Brain microvascular endothelial cell (primary cell): Measurements from ENCODE around the gene TNK1.

Experiments
- DNase-seq: peaks from one replicate; pipeline ENCODE4 v3.0.0-alpha.2; 2020
- H3K27ac ChIP-seq: fragments of 250-450 bp; sonication (Bioruptor Pico); 2 replicates; pipeline ENCODE4 v1.5.1; 2020; ENCODE audit warnings: mild to moderate bottlenecking, moderate library complexity
- H3K27me3 ChIP-seq: fragments of 250-450 bp; sonication (Bioruptor Pico); replicated peaks from 2 replicates; pipeline ENCODE4 v1.5.1; 2020; ENCODE audit warnings: mild to moderate bottlenecking
- H3K36me3 ChIP-seq: fragments of 250-450 bp; sonication (Bioruptor Pico); replicated peaks from 2 replicates; pipeline ENCODE4 v1.5.1; 2020; ENCODE audit warnings: mild to moderate bottlenecking
- H3K4me3 ChIP-seq: 2 replicates; pipeline ENCODE4 v1.5.1; 2011; ENCODE audit warnings: low read depth, mild to moderate bottlenecking, control low read depth, low read length, moderate library complexity
- CTCF ChIP-seq: IDR thresholded peaks from 2 replicates; pipeline ENCODE4 v1.5.1; 2011; ENCODE audit warnings: low read depth, mild to moderate bottlenecking, moderate library complexity, low read length, control low read depth, inconsistent platforms; ENCODE audit errors: missing control alignments
- in situ Hi-C: cut with HindIII; loops from 2 replicates; pipeline ENCODE4 v1.10.0; 2017; ENCODE audit warnings: low sequenced_read_pairs, low pct_ligation_motif_present

Gene TNK1

GRCh38 chr17:7416323-7416722 is 35.4 kb downstream of the TNK1 start:
- Histone ChIP-seq H3K4me3 (no peak overlapping the region), H3K27me3 (no peaks in the 10 kb centered on the region), H3K27ac (no peak overlapping the region), H3K36me3 (peaks cover 9% of the 10 kb centered on the region)
- peak; percentile 19 for TF ChIP-seq CTCF
- DNase-seq, result no peak
- in situ Hi-C loops, result no loop called here

- in situ Hi-C loops, result no loop called here
- Histone ChIP-seq H3K36me3 (peaks cover 9% of the 10 kb centered on the region), H3K4me3 (no peak overlapping the region), H3K27ac (no peak overlapping the region), H3K27me3 (no peaks in the 10 kb centered on the region)
- DNase-seq, result no peak
- no peak for TF ChIP-seq CTCF
Observed at GRCh38 chr17:7417056-7417655, 36.3 kb downstream of the TNK1 start.

- in situ Hi-C loops, result no loop called here
- no peak for TF ChIP-seq CTCF
- Histone ChIP-seq H3K27me3 (no peaks in the 10 kb centered on the region), H3K27ac (no peak overlapping the region), H3K4me3 (no peak overlapping the region), H3K36me3 (peaks cover 9% of the 10 kb centered on the region)
- no peak for DNase-seq
Observed at GRCh38 chr17:7418472-7419152, 37.7 kb downstream of the TNK1 start.

- no peak within 1 kb of the TSS for H3K4me3 ChIP-seq
- H3K36me3 ChIP-seq, result peaks cover 8% of the 10 kb centered on the region
- in situ Hi-C loops, result no loop called here
- DNase-seq, result no peak
- no peak within 1 kb of the TSS for H3K27ac ChIP-seq
- H3K27me3 ChIP-seq, result no peaks in the 10 kb centered on the region
- no peak for TF ChIP-seq CTCF
Observed at GRCh38 chr17:7419819-7420610, 39.1 kb downstream of the TNK1 start, which contains the start of gene SPEM1. Gene SPEM1, plus strand, starts transcription at chr17:7420324. Its CDS starts 61 bp downstream, at chr17:7420385.

- TF ChIP-seq CTCF, result no peak
- no peak for DNase-seq
- Histone ChIP-seq H3K4me3 (no peak overlapping the region), H3K27ac (no peak overlapping the region), H3K36me3 (no peaks in the 10 kb centered on the region), H3K27me3 (no peaks in the 10 kb centered on the region)
- in situ Hi-C loops, result no loop called here
Observed at GRCh38 chr17:7421186-7421585, 40.3 kb downstream of the TNK1 start.
